KMS-11 (cell line): ENCODE data around the gene GRAMD1A.

ENCODE experiments used
- H2AFZ ChIP-seq: fragments of 200-600 bp; sonication (generic); 2 replicates; pipeline ENCODE4 v1.6.1; 2016; ENCODE audit warnings: antibody characterized with exemption, mixed run types, low read depth
- H3K27ac ChIP-seq: fragments of 200-600 bp; sonication (generic); 2 replicates; pipeline ENCODE4 v1.6.1; 2016; ENCODE audit warnings: mild to moderate bottlenecking, mixed run types
- H3K27me3 ChIP-seq: fragments of 200-600 bp; sonication (generic); 2 replicates; pipeline ENCODE4 v1.6.1; 2017; ENCODE audit warnings: mild to moderate bottlenecking, low read depth, mixed run types, moderate library complexity; ENCODE audit not compliant: insufficient read depth
- H3K36me3 ChIP-seq: fragments of 200-600 bp; sonication (generic); 2 replicates; pipeline ENCODE4 v1.6.1; 2017; ENCODE audit warnings: mild to moderate bottlenecking, mixed run types; ENCODE audit not compliant: insufficient read depth
- H3K4me1 ChIP-seq: fragments of 200-600 bp; sonication (generic); 2 replicates; pipeline ENCODE4 v1.6.1; 2016; ENCODE audit warnings: mild to moderate bottlenecking, low read depth, mixed run types; ENCODE audit not compliant: poor library complexity, severe bottlenecking
- H3K4me2 ChIP-seq: fragments of 200-600 bp; sonication (generic); 2 replicates; pipeline ENCODE4 v1.7.0; 2016; ENCODE audit warnings: mild to moderate bottlenecking, mixed run types
- H3K4me3 ChIP-seq: fragments of 200-600 bp; sonication (generic); IDR thresholded peaks from 2 replicates; pipeline ENCODE4 v1.6.1; 2017; ENCODE audit warnings: low read depth, low read length, mixed read lengths; ENCODE audit not compliant: insufficient read depth
- H3K79me2 ChIP-seq: fragments of 200-600 bp; sonication (generic); 2 replicates; pipeline ENCODE4 v1.6.1; 2016; ENCODE audit warnings: low read depth, mixed run types; ENCODE audit not compliant: insufficient read depth
- H3K9ac ChIP-seq: fragments of 200-600 bp; sonication (generic); 2 replicates; pipeline ENCODE4 v1.6.1; 2016; ENCODE audit warnings: mild to moderate bottlenecking, mixed run types
- H4K20me1 ChIP-seq: fragments of 200-600 bp; sonication (generic); 2 replicates; pipeline ENCODE4 v1.6.1; 2016; ENCODE audit warnings: mild to moderate bottlenecking, mixed run types; ENCODE audit not compliant: insufficient read depth
- TF ChIP-seq, protein P1 (sequence below): fragments of 200-600 bp; sonication (generic); conservative IDR thresholded peaks from 2 replicates; pipeline ENCODE4 v1.6.1; 2017; ENCODE audit warnings: low read depth, mild to moderate bottlenecking, antibody characterized with exemption, low read length, moderate library complexity, mixed read lengths

Gene GRAMD1A

GRCh38 chr19:35015270-35015953 is 15.3 kb downstream of the GRAMD1A start:
- Histone ChIP-seq H3K36me3 (no peaks in the 10 kb centered on the region), H3K4me3 (no peak overlapping the region), H3K4me1 (no peaks in the 10 kb centered on the region), H4K20me1 (no peaks in the 10 kb centered on the region), H3K27me3 (no peaks in the 10 kb centered on the region), H3K9ac (no peak overlapping the region), H3K79me2 (no peaks in the 10 kb centered on the region), H3K27ac (no peak overlapping the region), H2AFZ (no peak overlapping the region), H3K4me2 (no peak overlapping the region)
- TF ChIP-seq, protein P1, sequence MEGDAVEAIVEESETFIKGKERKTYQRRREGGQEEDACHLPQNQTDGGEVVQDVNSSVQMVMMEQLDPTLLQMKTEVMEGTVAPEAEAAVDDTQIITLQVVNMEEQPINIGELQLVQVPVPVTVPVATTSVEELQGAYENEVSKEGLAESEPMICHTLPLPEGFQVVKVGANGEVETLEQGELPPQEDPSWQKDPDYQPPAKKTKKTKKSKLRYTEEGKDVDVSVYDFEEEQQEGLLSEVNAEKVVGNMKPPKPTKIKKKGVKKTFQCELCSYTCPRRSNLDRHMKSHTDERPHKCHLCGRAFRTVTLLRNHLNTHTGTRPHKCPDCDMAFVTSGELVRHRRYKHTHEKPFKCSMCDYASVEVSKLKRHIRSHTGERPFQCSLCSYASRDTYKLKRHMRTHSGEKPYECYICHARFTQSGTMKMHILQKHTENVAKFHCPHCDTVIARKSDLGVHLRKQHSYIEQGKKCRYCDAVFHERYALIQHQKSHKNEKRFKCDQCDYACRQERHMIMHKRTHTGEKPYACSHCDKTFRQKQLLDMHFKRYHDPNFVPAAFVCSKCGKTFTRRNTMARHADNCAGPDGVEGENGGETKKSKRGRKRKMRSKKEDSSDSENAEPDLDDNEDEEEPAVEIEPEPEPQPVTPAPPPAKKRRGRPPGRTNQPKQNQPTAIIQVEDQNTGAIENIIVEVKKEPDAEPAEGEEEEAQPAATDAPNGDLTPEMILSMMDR = no peak

GRCh38 chr19:35015954-35016351 is 15.8 kb downstream of the GRAMD1A start:
- TF ChIP-seq, protein P1 = no peak
- Histone ChIP-seq H3K4me3 (no peak overlapping the region), H3K79me2 (no peaks in the 10 kb centered on the region), H3K4me2 (no peak overlapping the region), H2AFZ (no peak overlapping the region), H3K27ac (no peak overlapping the region), H3K9ac (no peak overlapping the region), H3K4me1 (no peaks in the 10 kb centered on the region), H4K20me1 (no peaks in the 10 kb centered on the region), H3K27me3 (no peaks in the 10 kb centered on the region), H3K36me3 (no peaks in the 10 kb centered on the region)

GRCh38 chr19:35017507-35017906 is 17.4 kb downstream of the GRAMD1A start:
- Histone ChIP-seq H3K4me3 (no peak overlapping the region), H4K20me1 (no peaks in the 10 kb centered on the region), H3K36me3 (no peaks in the 10 kb centered on the region), H3K4me1 (no peaks in the 10 kb centered on the region), H2AFZ (no peak overlapping the region), H3K27ac (no peak overlapping the region), H3K4me2 (no peak overlapping the region), H3K27me3 (no peaks in the 10 kb centered on the region), H3K79me2 (no peaks in the 10 kb centered on the region), H3K9ac (no peak overlapping the region)
- TF ChIP-seq, protein P1 = no peak

DNA sequence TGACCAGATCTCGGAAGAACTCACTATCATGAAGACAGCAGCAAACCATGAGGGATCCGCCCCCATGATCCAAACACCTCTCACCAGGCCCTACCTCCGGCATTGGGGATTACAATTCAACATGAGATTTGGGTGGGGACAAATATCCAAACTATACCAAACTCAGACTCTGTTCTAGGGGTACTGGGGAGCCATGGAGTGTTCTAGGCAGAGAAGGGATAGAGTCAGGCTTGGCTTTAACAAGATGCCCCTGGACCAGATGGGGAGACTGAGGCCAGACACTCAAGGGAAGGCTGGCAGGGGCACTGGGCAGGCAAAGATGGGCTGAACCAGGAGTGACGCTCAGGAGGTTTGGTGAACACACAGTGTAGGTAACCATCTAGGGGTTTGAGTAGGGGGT is 18.3 kb downstream of the GRAMD1A start:
- no peak overlapping the region for H3K27ac ChIP-seq
- no peaks in the 10 kb centered on the region for H4K20me1 ChIP-seq
- H2AFZ ChIP-seq = no peak overlapping the region
- H3K4me2 ChIP-seq = no peak overlapping the region
- H3K9ac ChIP-seq = no peak overlapping the region
- no peaks in the 10 kb centered on the region for H3K79me2 ChIP-seq
- H3K4me1 ChIP-seq = no peaks in the 10 kb centered on the region
- TF ChIP-seq, protein P1 = no peak
- H3K27me3 ChIP-seq = no peaks in the 10 kb centered on the region
- no peaks in the 10 kb centered on the region for H3K36me3 ChIP-seq
- no peak overlapping the region for H3K4me3 ChIP-seq
